RWPE2 (cell line): ENCODE results near the gene XCL2.
A peak's percentile ranks its signal among the peaks of the same experiment; 100 is the strongest.

Experiments used
- ATAC-seq: fragments of 200-7000 bp; cut with Tn5 transposase; 3 replicates; pipeline ENCODE4 v1.9.1; 2021; ENCODE audit warnings: low read depth
- DNase-seq: peaks from one replicate; pipeline ENCODE4 v3.0.0-alpha.2; 2020; ENCODE audit warnings: low spot score
- H3K27ac ChIP-seq: fragments of 450-650 bp; 2 replicates; pipeline ENCODE4 v1.5.1; 2017; ENCODE audit warnings: mild to moderate bottlenecking; ENCODE audit not compliant: poor library complexity, severe bottlenecking
- H3K27me3 ChIP-seq: fragments of 250-450 bp; sonication (Bioruptor Pico); 2 replicates; pipeline ENCODE4 v1.5.1; 2021; ENCODE audit warnings: mild to moderate bottlenecking, moderate library complexity; ENCODE audit not compliant: insufficient read depth, poor library complexity, severe bottlenecking
- H3K36me3 ChIP-seq: fragments of 250-450 bp; sonication (Bioruptor Pico); 2 replicates; pipeline ENCODE4 v1.5.1; 2020; ENCODE audit warnings: low read depth, mild to moderate bottlenecking, moderate library complexity
- H3K4me1 ChIP-seq: fragments of 250-450 bp; sonication (Bioruptor Pico); 2 replicates; pipeline ENCODE4 v1.5.1; 2021; ENCODE audit warnings: mild to moderate bottlenecking, moderate library complexity; ENCODE audit not compliant: insufficient read depth, poor library complexity, severe bottlenecking
- H3K4me3 ChIP-seq: fragments of 250-450 bp; sonication (Bioruptor Pico); 2 replicates; pipeline ENCODE4 v1.5.1; 2021; ENCODE audit warnings: mild to moderate bottlenecking, moderate library complexity; ENCODE audit not compliant: severe bottlenecking
- H3K9me3 ChIP-seq: fragments of 250-450 bp; sonication (Bioruptor Pico); 2 replicates; pipeline ENCODE4 v1.5.1; 2021; ENCODE audit warnings: mild to moderate bottlenecking, moderate library complexity; ENCODE audit not compliant: severe bottlenecking
- TF ChIP-seq, protein P1 (sequence below): fragments of 450-650 bp; IDR thresholded peaks from one replicate; pipeline ENCODE4 v1.5.1; 2017; ENCODE audit warnings: mild to moderate bottlenecking, moderate library complexity; ENCODE audit not compliant: poor library complexity, severe bottlenecking

Gene XCL2

DNA sequence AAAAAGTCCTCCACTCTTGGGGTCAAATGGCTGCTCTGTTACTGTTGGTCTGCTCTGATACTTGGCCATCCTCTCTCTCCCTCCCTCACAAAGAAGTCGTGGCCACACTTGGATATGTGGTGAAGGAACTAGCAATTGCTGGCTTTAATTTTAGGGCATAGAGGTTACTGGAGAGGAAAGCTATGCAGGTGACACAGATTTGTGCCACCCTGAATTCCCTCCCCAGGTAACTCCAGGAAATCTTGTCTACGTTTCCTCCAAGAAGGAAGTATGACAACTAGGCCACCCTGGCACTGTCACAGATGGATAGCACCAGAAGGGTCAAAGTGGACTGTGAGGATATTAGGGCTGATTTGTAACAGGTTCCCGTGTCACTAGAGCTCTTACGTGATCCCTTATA, 36.0 kb downstream of the XCL2 start:
- Histone ChIP-seq H3K36me3 (no peaks in the 10 kb centered on the region), H3K27ac (no peak overlapping the region), H3K4me3 (no peak overlapping the region), H3K9me3 (no peaks in the 10 kb centered on the region), H3K27me3 (no peaks in the 10 kb centered on the region), H3K4me1 (peaks cover 28% of the 10 kb centered on the region)
- ATAC-seq (no peak), DNase-seq (no peak)
- TF ChIP-seq, protein P1, sequence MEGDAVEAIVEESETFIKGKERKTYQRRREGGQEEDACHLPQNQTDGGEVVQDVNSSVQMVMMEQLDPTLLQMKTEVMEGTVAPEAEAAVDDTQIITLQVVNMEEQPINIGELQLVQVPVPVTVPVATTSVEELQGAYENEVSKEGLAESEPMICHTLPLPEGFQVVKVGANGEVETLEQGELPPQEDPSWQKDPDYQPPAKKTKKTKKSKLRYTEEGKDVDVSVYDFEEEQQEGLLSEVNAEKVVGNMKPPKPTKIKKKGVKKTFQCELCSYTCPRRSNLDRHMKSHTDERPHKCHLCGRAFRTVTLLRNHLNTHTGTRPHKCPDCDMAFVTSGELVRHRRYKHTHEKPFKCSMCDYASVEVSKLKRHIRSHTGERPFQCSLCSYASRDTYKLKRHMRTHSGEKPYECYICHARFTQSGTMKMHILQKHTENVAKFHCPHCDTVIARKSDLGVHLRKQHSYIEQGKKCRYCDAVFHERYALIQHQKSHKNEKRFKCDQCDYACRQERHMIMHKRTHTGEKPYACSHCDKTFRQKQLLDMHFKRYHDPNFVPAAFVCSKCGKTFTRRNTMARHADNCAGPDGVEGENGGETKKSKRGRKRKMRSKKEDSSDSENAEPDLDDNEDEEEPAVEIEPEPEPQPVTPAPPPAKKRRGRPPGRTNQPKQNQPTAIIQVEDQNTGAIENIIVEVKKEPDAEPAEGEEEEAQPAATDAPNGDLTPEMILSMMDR: no peak

DNA sequence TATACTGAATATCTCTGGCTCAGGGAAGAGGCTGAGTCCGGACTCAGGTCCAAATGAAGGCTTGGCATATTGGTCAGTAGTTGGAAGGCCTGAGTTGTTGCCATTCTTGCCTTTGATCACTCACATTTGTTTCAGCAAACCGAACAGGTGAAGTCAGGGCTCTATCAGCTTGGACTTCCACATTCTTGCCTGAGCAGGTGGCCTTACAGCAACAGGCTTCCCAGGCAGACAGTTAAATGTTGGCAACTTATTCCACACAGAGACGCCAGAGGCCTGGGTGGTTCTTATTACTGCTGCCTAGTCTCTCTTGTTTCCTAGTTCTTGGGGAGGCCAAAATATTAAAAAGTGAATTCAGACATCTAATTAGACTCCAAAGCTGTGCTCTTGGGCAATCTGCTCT, 36.6 kb downstream of the XCL2 start:
- H3K4me3 ChIP-seq: no peak overlapping the region
- H3K4me1 ChIP-seq: peaks cover 28% of the 10 kb centered on the region
- ATAC-seq (no peak), DNase-seq (no peak)
- no peaks in the 10 kb centered on the region for H3K9me3 ChIP-seq
- peak overlapping the region; percentile 60 for H3K27ac ChIP-seq
- H3K36me3 ChIP-seq: no peaks in the 10 kb centered on the region
- TF ChIP-seq, protein P1: no peak
- H3K27me3 ChIP-seq: no peaks in the 10 kb centered on the region

DNA sequence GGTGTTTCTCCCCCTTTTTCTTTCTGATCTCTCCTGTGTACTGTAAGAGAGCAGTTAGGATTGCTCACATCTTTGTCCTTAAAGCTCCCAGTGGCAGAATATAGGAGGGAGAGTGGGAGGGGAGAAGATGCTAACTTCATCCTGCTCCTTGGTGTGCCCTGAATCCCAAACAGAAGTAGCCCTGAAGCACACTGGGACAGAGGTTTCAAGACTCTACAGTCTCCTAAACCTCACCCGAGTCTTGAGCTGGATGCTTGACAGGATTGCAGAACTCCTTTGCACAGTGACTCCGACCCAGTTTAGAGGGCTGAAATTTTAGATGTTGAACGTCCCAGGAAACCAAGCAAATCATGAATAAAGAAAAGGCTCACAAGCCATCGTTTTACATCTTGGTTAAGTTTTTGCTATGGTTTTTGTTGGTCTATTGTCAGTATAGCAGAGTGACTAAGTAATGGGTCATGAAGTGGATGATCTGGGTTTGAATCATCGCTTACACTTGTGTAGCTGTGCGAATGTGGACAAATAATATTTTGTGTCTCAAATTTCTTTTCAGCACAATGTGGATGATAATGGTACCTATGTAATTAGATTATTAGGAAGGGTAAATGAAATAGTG, 37.5 kb downstream of the XCL2 start:
- peak; percentile 90 for ATAC-seq
- TF ChIP-seq, protein P1: no peak
- no peaks in the 10 kb centered on the region for H3K27me3 ChIP-seq
- H3K27ac ChIP-seq: peak overlapping the region; percentile 60
- H3K36me3 ChIP-seq: no peaks in the 10 kb centered on the region
- H3K4me3 ChIP-seq: no peak overlapping the region
- peaks cover 28% of the 10 kb centered on the region for H3K4me1 ChIP-seq
- no peak for DNase-seq
- H3K9me3 ChIP-seq: no peaks in the 10 kb centered on the region

DNA sequence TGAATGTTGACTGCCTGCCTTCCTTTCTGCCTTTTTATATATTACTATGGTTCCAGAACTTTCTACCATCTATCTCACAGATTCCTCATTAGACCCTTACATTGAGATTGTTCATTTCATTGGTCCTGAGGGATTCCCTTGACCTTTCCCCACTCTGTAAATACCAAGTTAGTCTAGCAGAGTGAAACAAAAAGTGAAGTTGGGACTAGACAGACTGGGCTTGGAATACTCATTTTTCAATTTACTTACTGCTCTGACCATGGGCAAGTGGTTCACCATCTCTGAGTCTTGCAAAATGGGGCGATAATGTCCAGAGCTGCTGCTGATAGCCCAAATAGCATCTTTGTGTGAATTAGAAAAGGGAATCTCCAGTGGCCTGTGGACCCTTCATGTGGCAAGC, 38.8 kb downstream of the XCL2 start:
- TF ChIP-seq, protein P1: no peak
- H3K4me3 ChIP-seq: no peak overlapping the region
- H3K36me3 ChIP-seq: no peaks in the 10 kb centered on the region
- DNase-seq: no peak
- no peak for ATAC-seq
- H3K9me3 ChIP-seq: no peaks in the 10 kb centered on the region
- no peak overlapping the region for H3K27ac ChIP-seq
- no peaks in the 10 kb centered on the region for H3K27me3 ChIP-seq
- peaks cover 28% of the 10 kb centered on the region for H3K4me1 ChIP-seq

DNA sequence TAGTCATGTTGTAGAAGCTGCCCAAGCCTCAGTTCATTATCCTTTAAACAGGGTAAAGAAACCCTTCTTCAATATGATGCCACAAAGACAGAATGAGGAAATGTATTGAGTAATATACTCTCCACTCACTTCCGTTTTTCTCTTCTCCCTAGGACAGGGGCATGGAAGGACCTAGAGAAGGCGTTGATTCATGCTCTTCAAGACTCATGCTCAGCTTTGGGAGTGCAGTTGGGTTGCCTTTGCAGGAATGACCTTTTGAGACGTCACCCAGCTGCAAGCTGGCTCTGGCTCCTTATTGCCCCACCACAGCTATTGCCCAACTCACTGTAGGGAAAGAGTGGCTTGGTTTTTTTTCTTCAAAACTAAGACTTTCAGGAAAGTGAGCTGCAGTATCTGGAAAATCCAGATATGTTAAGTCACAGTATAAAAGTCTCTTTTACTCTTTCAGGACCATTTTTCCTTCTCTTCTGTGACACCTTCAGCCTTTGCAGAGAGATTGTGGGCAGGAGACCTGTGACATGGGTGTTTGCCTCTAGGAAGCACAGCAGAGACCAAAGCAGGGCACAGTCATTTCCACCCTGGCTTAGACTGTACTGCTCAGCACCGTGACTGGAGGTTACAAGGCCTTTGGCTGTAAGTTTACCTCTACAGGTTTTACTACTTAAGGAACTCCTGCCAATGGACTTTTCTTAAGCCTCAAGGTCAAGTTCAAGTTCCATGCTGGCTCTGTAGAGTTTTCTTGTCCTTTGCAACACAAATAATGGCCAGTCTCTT, 39.5 kb downstream of the XCL2 start:
- H3K36me3 ChIP-seq: no peaks in the 10 kb centered on the region
- ATAC-seq (peak; percentile 78), DNase-seq (no peak)
- H3K27ac ChIP-seq: peak overlapping the region; percentile 31
- H3K4me1 ChIP-seq: peaks cover 35% of the 10 kb centered on the region
- no peaks in the 10 kb centered on the region for H3K9me3 ChIP-seq
- TF ChIP-seq, protein P1: no peak
- no peaks in the 10 kb centered on the region for H3K27me3 ChIP-seq
- H3K4me3 ChIP-seq: no peak overlapping the region
